Stimulated activated CD8-positive, alpha-beta memory T cell treated with anti-CD3 and anti-CD28 coated beads, Interleukin-2, amount 100 ng/mL, for 48 hours (primary cell): ENCODE results near the gene SLC7A14.

Experiments used
- DNase-seq, 2 donors: peaks; one replicate each; pipeline ENCODE4 v3.0.0-alpha.2; 2020; ENCODE audit warnings: low read depth in 2 of 2

The SLC7A14 gene

GRCh38 chr3:170428095-170428494 lies 157.8 kb downstream of the SLC7A14 start:
- DNase-seq: no peak

GRCh38 chr3:170426240-170426797 lies 159.6 kb downstream of the SLC7A14 start:
- DNase-seq: no peak

- no peak for DNase-seq
These were observed 160.2 kb downstream of the SLC7A14 start for GRCh38 chr3:170425491-170426239.

GRCh38 chr3:170424879-170425278 lies 161.0 kb downstream of the SLC7A14 start:
- no peak for DNase-seq

DNA sequence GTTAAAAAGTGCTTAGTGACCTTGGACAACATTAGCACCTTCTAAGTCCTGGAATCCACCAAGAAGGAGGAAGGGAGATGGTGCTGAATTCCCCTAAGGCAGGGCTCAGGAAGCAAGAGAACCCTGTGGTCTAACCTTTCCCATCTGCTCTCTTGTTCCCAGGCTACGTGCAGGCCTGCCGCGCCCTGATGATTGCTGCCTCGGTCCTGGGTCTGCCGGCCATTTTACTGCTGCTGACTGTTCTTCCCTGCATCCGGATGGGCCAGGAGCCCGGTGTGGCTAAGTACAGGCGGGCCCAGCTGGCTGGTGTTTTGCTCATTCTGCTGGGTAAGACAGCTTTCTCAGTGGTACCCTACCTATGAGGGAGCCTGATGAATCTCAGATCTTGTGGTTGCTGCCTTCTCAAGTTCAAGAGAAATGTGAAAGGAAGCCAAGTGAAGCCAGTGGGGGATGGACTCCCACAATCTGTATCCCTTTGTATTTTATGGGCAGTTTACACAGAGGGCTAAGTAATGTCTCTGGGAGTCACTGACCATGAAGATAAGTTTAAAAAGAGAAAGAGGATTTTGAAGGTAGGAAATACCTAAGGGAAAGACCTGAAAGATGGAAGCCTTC lies 162.8 kb downstream of the SLC7A14 start:
- no peak for DNase-seq

GRCh38 chr3:170421758-170422157 lies 164.1 kb downstream of the SLC7A14 start:
- no peak for DNase-seq

- DNase-seq: no peak
These were observed 164.7 kb downstream of the SLC7A14 start for GRCh38 chr3:170421111-170421641.

DNA sequence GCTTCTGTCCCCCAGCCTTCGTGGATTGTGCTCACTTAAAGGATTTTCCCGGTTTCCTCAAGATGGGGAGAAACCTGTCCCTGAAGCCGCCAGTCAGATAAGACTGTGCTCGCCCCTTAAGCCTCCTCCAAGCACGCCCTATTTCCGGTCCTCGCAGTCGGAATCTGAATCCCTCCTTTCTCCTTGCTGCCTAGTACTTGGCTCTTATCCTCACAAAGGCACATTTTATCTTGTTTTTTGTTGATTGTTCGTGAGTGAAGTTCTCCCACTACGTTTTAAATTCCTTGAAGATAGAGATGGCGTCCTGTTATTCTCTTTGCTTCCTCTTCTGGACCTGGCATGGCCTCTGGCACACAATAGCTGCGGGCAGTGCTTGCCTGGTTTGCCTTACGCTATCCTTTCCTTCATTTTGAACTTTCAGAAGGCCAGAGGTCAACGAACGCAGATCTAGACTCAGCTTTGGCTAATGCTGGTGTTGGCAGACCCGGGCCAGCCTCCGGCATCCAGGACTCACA lies 165.5 kb downstream of the SLC7A14 start:
- DNase-seq: no peak

DNA sequence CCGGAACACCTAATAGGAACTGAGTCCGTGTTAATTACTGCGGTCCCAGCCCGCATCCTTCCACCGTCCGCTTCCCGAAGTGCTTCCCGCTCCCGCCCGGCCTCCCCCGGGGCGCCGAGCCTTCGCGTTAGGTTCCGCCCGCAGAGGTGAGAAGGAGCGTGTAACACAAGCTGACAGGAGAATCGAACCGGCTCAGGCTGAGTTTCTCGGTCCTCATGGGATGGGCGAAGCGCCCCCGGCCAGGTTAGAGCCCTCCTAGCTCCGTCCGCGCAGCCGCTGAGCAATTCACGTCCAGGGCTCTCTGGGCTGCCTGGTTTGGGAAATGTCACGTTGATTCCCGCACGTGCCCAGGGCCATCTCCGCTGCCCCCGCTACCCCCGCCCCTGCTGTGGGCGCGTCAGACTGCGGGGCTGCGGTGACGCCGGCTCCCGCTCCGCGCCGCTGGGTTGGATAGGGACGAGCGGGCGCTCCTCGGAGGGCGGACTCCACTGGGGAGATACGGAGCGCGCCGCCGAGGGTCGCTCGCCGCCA lies 166.3 kb downstream of the SLC7A14 start:
- no peak for DNase-seq

DNA sequence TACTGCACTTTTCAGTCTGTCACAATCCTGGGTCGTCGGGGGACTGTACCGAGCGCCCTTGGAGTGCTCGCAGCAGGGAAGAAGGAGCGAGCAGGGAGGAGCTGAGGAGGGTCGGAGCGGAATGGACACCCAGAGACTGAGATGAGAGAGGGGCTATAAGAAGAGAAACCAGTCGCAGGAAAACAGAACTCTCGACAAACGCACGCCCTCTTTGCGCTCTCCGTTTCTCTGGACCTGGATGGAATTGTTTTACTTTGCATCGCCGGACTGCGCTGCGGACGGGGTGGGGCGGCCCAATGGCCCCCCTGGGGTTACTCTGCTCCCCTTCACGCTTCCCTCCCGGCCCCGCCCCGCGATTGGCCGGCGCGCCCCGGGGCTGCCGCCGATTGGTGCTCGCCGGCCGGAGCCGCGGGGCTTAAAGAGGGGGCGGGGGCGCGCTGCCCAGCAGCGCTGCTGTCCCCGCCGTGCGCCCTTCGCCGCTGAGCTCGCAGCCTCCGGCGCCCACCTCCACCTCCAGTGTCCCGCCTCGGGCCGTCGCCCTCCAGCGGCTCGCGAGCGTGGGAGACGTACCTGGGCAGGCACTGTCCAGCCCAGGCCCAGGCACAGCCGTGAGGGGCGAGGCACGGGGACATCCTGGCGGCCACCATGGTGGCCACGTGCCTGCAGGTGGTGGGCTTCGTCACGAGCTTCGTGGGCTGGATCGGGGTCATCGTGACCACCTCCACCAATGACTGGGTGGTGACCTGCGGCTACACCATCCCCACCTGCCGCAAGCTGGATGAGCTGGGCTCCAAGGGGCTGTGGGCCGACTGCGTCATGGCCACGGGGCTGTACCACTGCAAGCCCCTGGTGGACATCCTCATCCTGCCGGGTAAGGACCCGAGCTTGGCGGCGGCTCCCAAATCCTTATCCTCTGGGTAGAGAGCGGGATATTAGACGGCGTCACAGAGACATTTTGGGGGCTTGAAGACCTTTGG lies 167.2 kb downstream of the SLC7A14 start, which contains the start of gene CLDN11:
Gene CLDN11, plus strand, starts transcription at position 447 of the 977 bp plus-strand sequence. Its CDS starts 199 bp downstream, at position 646.
- no peak for DNase-seq

DNA sequence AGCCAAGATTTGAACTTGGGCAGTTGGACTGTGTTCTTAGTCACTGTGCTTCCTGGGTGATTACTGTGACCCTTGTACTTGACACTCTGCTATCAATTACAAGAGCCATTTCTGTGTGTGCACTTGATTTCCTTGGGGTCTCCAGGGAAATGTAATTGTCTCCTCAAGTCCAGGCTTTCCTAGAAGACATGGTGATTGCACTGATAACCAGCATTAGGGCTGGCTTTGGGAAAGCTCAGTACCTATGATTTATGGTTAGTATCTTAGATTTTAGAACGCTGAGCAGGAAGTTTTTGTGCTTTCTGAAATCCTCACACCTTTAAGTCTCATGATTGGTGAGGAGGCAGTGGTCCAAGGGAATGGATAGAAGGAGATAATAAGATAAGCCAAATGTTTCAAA lies 168.8 kb downstream of the SLC7A14 start:
- DNase-seq: no peak

- DNase-seq: no peak
These were observed 171.6 kb downstream of the SLC7A14 start for GRCh38 chr3:170414202-170414663.

DNA sequence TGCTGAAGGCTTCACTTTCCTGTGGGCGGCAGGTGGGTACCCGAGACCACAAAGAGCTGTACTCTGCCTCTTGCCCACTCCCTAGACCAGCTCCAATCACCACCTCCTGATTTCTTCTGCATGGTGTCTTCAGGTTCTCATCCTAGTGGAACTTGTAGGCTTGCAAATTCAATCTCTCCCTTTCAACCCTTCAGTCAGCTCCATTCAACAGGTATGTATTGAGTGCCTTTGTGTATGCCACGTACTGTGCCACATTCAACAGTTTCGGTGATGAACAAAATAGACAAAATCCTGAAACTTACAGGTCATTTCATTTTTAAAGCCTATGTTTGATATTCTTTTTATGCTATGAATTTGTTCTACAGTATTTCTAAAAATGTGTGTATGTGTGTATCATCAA lies 172.6 kb downstream of the SLC7A14 start:
- no peak for DNase-seq

DNA sequence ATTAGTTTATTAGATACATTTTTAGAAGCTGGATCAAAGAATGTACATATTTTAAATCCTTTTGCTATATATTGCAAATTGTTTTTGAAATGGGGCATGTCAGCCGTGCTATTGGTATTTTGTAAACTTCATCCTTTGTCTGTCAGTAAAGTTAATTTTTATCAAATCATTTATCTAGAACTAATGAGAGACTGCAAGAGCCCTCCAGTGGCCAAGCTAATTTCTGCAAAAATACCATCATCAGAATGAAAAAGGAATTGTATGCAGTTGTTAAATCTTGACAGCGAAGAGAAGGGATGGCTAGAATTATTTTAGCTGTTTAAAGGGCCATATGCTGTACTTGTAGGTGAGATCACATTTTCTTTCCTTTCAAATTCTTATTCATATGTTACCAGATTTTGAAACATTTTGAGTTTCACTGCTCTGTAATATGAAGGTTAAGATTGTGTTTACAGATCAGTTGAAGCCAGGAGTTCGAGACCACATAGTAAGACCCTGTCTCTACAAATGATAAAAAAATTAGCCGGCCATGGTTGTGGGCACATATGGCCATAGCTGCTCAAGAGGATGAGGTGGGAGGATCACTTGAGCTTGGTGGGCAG lies 175.3 kb downstream of the SLC7A14 start:
- no peak for DNase-seq
